Kidney glomerular epithelial cell (primary cell): ENCODE results near the gene ADAMTS13.

ENCODE experiments used
- DNase-seq: peaks from one replicate; lab custom pipeline; 2025; lab: John Stamatoyannopoulos, UW

The ADAMTS13 gene

GRCh38 chr9:133472277-133472645, 50.1 kb downstream of the ADAMTS13 start:
- DNase-seq: no peak

DNA sequence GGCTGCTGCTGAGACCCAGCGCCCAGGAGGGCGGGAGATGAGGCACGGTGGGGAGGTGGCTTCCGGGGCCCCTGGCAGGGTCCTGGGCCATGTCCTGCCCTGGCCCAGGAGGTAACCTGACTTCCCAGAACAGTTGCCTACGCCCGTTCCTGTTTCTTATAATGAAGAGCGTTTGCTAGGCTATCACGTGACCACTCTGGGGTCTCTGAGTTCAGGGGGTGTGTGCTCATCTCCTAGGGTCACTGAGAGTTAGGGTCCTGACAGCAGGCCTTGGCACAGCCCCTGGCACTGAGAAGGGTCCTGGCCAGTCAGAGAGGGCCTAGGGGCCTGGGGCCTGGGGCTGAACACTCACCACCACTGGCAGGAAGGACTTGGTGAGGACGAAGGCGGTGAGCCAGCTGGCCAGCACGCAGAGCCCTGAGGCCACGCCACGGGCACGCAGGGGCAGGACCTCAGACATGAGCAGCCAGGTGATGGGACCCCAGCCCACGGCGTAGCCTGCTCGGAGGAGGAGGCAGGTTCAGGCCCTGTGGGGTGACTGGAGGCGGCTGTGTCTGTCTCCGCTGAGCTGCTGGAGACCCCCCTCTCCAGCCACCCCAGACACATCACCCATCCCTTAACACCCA, 50.7 kb downstream of the ADAMTS13 start:
- no peak for DNase-seq

GRCh38 chr9:133473743-133474142, 51.6 kb downstream of the ADAMTS13 start:
- no peak for DNase-seq

- no peak for DNase-seq
These were observed 52.0 kb downstream of the ADAMTS13 start for GRCh38 chr9:133474215-133474614.

- DNase-seq: no peak
These were observed 52.7 kb downstream of the ADAMTS13 start for GRCh38 chr9:133474853-133475252.

DNA sequence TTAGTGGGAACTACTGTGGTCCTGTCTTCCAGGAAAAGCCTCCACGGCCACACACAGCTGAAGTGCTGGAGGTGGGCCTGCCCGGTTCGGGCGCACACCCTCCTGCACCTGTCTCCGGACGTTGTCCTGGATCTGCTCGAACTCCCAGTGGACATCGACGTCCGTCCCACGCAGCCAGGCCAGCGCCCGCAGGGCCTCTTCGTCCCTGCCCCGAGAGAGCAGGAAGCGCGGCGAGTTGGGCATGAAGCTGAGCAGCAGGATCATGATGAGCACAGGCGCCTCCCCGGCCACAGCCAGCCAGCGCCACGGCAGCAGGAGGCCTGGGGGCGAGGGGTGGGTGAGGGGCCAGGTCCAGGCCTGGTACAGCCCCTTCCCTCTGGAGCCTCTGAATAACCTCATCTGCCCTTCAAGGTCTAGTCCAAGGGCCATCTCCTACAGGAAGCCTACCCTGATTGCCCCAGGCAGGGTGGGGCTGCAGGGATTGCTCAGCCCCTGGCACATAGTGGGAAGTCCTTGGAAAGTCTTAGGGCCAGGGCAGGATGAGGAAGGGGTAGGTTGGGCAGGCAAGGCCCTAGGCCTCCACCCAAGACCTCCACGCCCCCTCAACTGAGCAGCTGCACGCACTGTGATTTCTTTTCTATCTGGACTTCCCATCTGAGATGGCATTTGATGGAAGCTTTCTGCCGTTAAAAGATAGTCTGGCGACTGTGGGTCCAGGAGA, 53.3 kb downstream of the ADAMTS13 start:
- no peak for DNase-seq

GRCh38 chr9:133476036-133476931, 54.1 kb downstream of the ADAMTS13 start:
- DNase-seq: no peak

GRCh38 chr9:133476941-133477340, 54.8 kb downstream of the ADAMTS13 start:
- DNase-seq: no peak

GRCh38 chr9:133477461-133477860, 55.3 kb downstream of the ADAMTS13 start:
- DNase-seq: no peak

DNA sequence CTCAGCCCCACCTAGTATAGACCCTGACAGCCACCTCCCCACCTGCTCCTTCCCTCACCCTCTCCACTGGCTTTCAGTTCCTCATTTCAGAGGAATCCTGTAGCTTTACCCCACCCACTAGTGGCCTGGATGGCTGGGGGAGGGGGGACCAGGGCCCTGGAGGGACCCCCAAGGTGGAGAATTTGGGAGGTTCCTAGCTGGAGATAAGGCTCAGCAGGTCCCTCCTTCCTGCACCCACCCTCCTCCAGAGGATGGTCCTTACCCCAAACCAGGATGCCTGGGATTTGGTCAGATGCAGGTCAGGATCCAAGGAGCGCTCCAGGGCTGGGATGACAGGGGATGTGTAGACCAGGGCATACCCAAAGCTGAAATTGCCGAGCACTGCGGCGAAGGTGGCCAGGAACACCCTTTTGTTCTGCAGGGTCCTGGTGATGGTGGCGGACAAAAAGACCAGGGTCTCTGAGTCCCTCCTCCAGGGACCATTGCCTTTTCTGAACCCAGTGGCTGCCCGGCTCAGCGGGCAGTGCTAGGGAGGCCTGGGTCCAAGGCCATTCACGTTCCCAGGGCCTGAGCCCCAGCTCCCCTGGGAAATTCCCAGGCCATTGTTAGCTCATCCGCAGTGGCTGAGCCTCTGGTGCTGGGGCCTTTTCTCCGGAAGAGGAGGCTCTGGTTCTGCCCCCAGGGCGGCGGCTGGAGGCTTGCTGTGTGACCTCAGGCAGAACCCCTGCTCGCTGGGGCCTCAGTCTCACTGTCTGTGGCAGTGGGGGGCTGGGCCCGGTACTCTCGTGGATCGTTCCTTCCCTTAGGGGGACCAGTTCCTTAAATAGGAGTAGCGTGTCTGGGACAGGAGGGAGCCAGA, 56.1 kb downstream of the ADAMTS13 start:
- DNase-seq: peak; percentile 26

- DNase-seq: peak; percentile 57
These were observed 56.9 kb downstream of the ADAMTS13 start, which contains the start of gene SLC2A6 for GRCh38 chr9:133478851-133479711. TSS of gene SLC2A6 (minus strand) at chr9:133479099. CDS start at chr9:133479059, 40 bp downstream.

- DNase-seq: no peak
These were observed 61.4 kb downstream of the ADAMTS13 start for GRCh38 chr9:133483611-133484010.

- DNase-seq: no peak
These were observed 62.7 kb downstream of the ADAMTS13 start for GRCh38 chr9:133484671-133485437.

GRCh38 chr9:133485531-133486260, 63.5 kb downstream of the ADAMTS13 start:
- no peak for DNase-seq

DNA sequence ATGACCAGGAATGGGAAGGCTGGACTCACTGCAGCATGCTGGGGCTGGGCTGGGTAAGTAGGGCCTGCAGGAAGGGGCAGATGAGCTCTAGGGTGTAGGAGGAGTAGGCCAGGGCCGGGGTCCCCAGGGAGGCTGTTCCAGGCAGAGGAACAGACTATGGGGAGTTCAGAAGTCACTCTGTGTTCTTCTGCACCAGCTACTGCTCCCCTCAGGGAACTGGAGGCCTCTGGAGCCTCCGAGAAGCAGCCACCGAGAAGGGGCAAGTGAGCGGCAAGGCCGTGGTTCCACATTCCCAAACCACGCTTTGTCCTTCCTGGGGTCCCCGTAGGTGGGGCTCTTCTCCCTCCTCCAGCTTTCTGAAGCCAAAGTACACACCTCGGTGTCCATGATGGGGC, 65.2 kb downstream of the ADAMTS13 start:
- no peak for DNase-seq

DNA sequence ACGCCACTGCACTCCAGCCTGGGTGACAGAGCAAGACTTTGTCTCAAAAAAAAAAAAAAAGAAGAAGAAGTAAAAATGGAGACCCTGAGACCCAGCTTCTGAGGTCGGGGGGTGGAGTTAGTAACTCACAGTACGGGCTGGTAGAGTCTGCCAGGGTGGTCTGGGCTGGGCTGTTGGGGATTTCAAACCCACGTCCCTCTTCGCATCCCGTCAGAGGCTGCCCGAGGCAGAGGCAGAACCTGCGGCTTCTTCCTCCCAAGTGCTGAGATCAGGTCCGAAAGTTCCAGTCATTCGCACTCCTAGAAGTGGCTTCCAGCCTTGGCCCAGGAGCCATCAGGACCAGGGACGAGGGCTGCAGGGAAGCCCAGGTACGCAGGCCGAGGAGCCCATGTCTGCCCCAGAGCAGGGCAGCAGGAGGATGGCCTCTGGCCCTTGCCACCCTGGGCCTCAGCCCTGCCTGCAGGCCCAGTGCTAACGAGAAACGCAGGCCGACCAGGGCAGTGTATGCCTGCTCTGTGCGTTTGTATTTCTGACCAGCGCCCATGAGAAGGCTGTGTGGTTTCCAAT, 66.6 kb downstream of the ADAMTS13 start:
- DNase-seq: no peak

- DNase-seq: no peak
These were observed 67.4 kb downstream of the ADAMTS13 start for GRCh38 chr9:133489253-133490190.

GRCh38 chr9:133490201-133490681, 68.1 kb downstream of the ADAMTS13 start:
- no peak for DNase-seq
